CD4-positive, alpha-beta memory T cell (primary cell): ENCODE data around the gene INSYN1. TPM values are rescaled to one million over a fixed set of nuclear protein-coding genes. Genes with fewer than 3 reads are reported as not detected.

Experiments
- CTCF ChIA-PET: fragments of 350-600 bp; sonication (Branson Sonifier 250); formaldehyde crosslinking; loops from one replicate; lab custom pipeline; 2021; ENCODE audit warnings: inconsistent platforms; ENCODE audit not compliant: partially characterized antibody; lab: Charles Lee
- POLR2A ChIA-PET: fragments of 350-600 bp; sonication (Branson Sonifier 250); formaldehyde crosslinking; loops from one replicate; lab custom pipeline; 2021; ENCODE audit not compliant: partially characterized antibody; lab: Charles Lee
- DNase-seq, 5 donors: peaks; one replicate each; pipeline versions ENCODE4 v3.0.0 to v3.0.0-alpha.2; 2020 to 2022; ENCODE audit warnings: mixed read lengths in 1 of 5
- H3K27ac ChIP-seq: one replicate; pipeline ENCODE4 v1.7.0; 2013; ENCODE audit warnings: low read depth, low read length
- H3K27me3 ChIP-seq: 2 replicates; pipeline ENCODE4 v1.7.0; 2013; ENCODE audit warnings: mild to moderate bottlenecking, low read length, moderate library complexity; ENCODE audit not compliant: insufficient read depth
- H3K36me3 ChIP-seq: 2 replicates; pipeline ENCODE4 v1.7.0; 2013; ENCODE audit warnings: mild to moderate bottlenecking, low read length, moderate library complexity; ENCODE audit not compliant: insufficient read depth
- H3K4me1 ChIP-seq: 2 replicates; pipeline ENCODE4 v1.7.0; 2013; ENCODE audit warnings: mild to moderate bottlenecking, low read length, moderate library complexity; ENCODE audit not compliant: insufficient read depth
- H3K4me3 ChIP-seq, 2 donors: one replicate each; pipeline ENCODE4 v1.7.0; 2013; ENCODE audit warnings: low read length in 2 of 2, mild to moderate bottlenecking in 1 of 2
- H3K9me3 ChIP-seq, 2 donors: one replicate each; pipeline ENCODE4 v1.7.0; 2013; ENCODE audit warnings: low read length in 2 of 2, control low read depth in 1 of 2; ENCODE audit not compliant: control insufficient read depth in 1 of 2
- H3K27ac Mint-ChIP-seq, 7 donors: one replicate each; pipeline ENCODE4 v1.8.0; 2020 to 2021; ENCODE audit warnings: mixed read lengths in 7 of 7, mild to moderate bottlenecking in 6 of 7, inconsistent platforms in 3 of 7, moderate library complexity in 3 of 7
- H3K27me3 Mint-ChIP-seq, 2 donors: one replicate each; pipeline ENCODE4 v1.8.0; 2020 to 2021; ENCODE audit warnings: mixed read lengths in 2 of 2
- H3K36me3 Mint-ChIP-seq, 2 donors: one replicate each; pipeline ENCODE4 v1.8.0; 2020 to 2021; ENCODE audit warnings: mixed read lengths in 2 of 2, inconsistent platforms in 1 of 2, mild to moderate bottlenecking in 1 of 2
- H3K4me1 Mint-ChIP-seq, 4 donors: one replicate each; pipeline ENCODE4 v1.8.0; 2020 to 2021; ENCODE audit warnings: mixed read lengths in 4 of 4, mild to moderate bottlenecking in 1 of 4
- H3K4me3 Mint-ChIP-seq, 8 donors: one replicate each; pipeline ENCODE4 v1.8.0; 2020 to 2021; ENCODE audit warnings: mixed read lengths in 8 of 8, mild to moderate bottlenecking in 7 of 8, moderate library complexity in 6 of 8, inconsistent platforms in 3 of 8
- H3K9me3 Mint-ChIP-seq, 8 donors: one replicate each; pipeline ENCODE4 v1.8.0; 2020 to 2021; ENCODE audit warnings: mixed read lengths in 8 of 8, mild to moderate bottlenecking in 5 of 8, inconsistent platforms in 3 of 8, moderate library complexity in 1 of 8
- intact Hi-C: fragments of 100-400 bp; cut with micrococcal nuclease; formaldehyde crosslinking; loops from one replicate; pipeline ENCODE4 v1.15.1; 2023
- polyA plus RNA-seq, 2 donors: library from polyadenylated mRNA; unstranded; fragments of 300-500 nt; fragmentation: Illumina TruSeq; gene quantifications; one replicate each; pipeline ENCODE4 v1.2.3, GENCODE V29; 2021
- total RNA-seq, 2 experiments: library from RNA; stranded (reverse); gene quantifications; one replicate each; pipeline ENCODE4 v1.2.3, GENCODE V29; 2021

Gene INSYN1
- total and polyA plus RNA-seq, 4 experiments from 2014 or later: not detected

DNA sequence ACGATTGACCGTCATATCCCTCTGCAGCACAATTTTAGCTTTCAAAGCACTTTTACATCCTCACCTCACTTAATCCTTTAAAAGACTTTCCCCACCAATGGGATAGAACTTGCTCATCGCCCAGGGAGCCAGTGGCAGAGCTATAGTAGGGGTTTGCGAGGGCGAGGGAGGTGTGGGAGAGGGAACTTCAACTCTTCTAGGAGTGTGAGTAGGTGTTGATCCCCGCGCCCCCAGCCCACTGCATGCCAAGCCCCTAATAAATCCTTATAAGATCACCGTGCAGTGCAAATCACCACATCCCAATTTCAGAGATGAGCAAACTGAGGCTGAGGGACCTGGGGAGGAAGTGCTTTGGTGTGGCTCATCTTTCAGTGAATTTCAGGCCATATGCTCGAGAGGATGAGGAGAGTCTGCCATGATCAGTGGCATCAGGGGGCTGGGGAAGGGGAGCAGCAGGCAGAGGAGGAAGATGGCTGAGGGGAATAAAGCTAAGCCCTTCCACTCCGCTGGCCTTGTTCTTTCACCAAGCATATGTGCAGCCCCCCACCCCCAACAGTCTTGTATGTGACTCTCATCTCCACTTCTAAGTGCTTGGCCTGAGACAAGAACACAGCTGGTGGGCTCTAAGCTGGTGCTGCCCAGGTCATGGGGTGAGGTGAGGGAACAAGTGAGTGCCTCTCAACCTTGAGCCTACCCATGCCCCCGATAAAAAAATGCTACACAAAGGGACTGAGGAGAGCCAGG lies 5.1 kb downstream of the INSYN1 start:
- Mint-ChIP-seq H3K4me3 (no peak overlapping the region), H3K36me3 (no peaks in the 10 kb centered on the region), H3K9me3 (no peaks in the 10 kb centered on the region), H3K27ac (no peak overlapping the region), H3K27me3 (peaks cover 25 to 40% of the 10 kb centered on the region in 2 donors), H3K4me1 (no peaks in the 10 kb centered on the region)
- no peak overlapping the region for H3K27ac ChIP-seq
- CTCF ChIA-PET: no interaction called here
- peaks cover 3% of the 10 kb centered on the region for H3K27me3 ChIP-seq
- intact Hi-C loops: no loop called here
- H3K4me3 ChIP-seq: no peak overlapping the region
- no peak for DNase-seq
- POLR2A ChIA-PET: no interaction called here
- H3K4me1 ChIP-seq: no peaks in the 10 kb centered on the region
- H3K36me3 ChIP-seq: no peaks in the 10 kb centered on the region
- H3K9me3 ChIP-seq: no peaks in the 10 kb centered on the region

DNA sequence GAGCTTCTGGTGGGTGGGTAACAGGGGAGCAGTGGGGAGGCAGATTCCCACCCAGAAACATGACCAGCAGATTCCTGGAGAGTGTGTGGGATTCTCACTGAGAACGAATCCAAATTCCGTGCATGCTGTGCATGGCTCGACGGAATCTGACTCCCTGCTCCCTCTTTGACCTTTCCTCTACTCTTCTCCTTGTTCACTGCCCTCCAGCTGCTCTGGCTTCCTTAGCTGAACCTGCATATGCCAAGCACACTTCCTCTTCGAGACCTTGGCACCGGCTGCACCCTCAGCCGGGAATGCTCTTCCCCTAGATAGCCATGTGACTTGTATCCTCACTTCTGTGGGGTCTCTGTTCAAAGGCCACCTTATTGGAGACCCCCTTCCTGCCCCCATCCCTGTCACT lies 6.3 kb downstream of the INSYN1 start:
- intact Hi-C loops: no loop called here
- no peak overlapping the region for H3K4me3 Mint-ChIP-seq
- no peak overlapping the region for H3K27ac Mint-ChIP-seq
- Histone ChIP-seq H3K27me3 (peaks cover 3% of the 10 kb centered on the region), H3K4me1 (no peaks in the 10 kb centered on the region), H3K27ac (no peak overlapping the region), H3K36me3 (no peaks in the 10 kb centered on the region), H3K9me3 (no peaks in the 10 kb centered on the region), H3K4me3 (no peak overlapping the region)
- H3K36me3 Mint-ChIP-seq: no peaks in the 10 kb centered on the region
- H3K9me3 Mint-ChIP-seq: no peaks in the 10 kb centered on the region
- no peak for DNase-seq
- ChIA-PET CTCF (no interaction called here), POLR2A (no interaction called here)
- peaks cover 27 to 45% of the 10 kb centered on the region in 2 donors for H3K27me3 Mint-ChIP-seq
- no peaks in the 10 kb centered on the region for H3K4me1 Mint-ChIP-seq

DNA sequence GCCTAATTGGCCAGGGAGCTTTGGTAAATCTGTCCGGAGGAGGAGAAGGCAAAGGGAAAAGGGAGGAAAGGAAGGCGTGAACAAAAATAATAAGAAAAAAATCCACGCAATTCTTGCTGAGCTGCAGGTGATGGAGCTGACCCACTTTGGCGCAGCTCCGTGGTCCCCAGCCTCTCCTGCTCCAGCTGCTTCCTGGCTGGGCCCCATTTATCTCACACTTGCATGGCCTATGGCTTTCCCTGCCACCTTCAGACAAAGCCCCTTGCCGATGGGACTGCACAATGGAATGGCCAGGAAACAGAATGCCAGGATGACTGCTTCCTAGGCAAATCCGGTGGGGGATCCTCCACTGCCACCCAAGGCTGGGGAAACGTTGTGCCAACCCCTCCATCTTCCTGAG lies 6.9 kb downstream of the INSYN1 start:
- Mint-ChIP-seq H3K27me3 (peaks cover 25 to 45% of the 10 kb centered on the region in 2 donors), H3K27ac (no peak overlapping the region), H3K9me3 (no peaks in the 10 kb centered on the region), H3K36me3 (no peaks in the 10 kb centered on the region), H3K4me1 (no peaks in the 10 kb centered on the region), H3K4me3 (no peak overlapping the region)
- no peaks in the 10 kb centered on the region for H3K36me3 ChIP-seq
- peaks cover 3% of the 10 kb centered on the region for H3K27me3 ChIP-seq
- no peaks in the 10 kb centered on the region for H3K4me1 ChIP-seq
- intact Hi-C loops: no loop called here
- CTCF ChIA-PET: no interaction called here
- POLR2A ChIA-PET: interaction anchor here (0.7 kb wide), 1 partner anchor 66 kb away, joined by 3 read pairs; no protein-coding TSS in a partner anchor
- DNase-seq: no peak
- H3K4me3 ChIP-seq: no peak overlapping the region
- no peaks in the 10 kb centered on the region for H3K9me3 ChIP-seq
- no peak overlapping the region for H3K27ac ChIP-seq

DNA sequence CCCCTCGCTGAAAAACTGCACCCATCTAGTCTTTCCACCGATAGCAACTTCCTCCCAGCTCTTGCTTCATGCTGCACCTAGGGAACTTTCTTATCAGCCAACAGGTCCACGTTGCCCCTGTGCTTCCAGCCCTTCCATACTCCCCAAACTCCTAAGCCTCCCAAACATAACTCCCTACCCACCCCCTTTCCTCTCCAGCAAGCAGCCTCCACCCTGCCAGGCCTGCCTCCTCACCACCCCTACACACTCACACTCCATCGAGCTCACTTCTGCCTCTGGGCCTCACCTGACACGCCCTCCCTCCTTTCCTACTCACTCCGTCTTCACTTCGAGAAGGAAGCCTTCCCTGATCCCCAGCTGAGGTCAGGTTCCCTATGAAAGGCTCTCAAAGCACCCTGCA lies 8.1 kb downstream of the INSYN1 start:
- CTCF ChIA-PET: no interaction called here
- Histone ChIP-seq H3K27me3 (no peaks in the 10 kb centered on the region), H3K4me1 (no peaks in the 10 kb centered on the region), H3K9me3 (no peaks in the 10 kb centered on the region), H3K4me3 (no peak overlapping the region), H3K36me3 (no peaks in the 10 kb centered on the region), H3K27ac (no peak overlapping the region)
- no peak for DNase-seq
- Mint-ChIP-seq H3K4me1 (no peaks in the 10 kb centered on the region), H3K4me3 (no peak overlapping the region), H3K9me3 (no peaks in the 10 kb centered on the region), H3K27ac (no peak overlapping the region), H3K27me3 (peaks cover 15 to 38% of the 10 kb centered on the region in 2 donors), H3K36me3 (no peaks in the 10 kb centered on the region)
- POLR2A ChIA-PET: no interaction called here
- intact Hi-C loops: no loop called here

DNA sequence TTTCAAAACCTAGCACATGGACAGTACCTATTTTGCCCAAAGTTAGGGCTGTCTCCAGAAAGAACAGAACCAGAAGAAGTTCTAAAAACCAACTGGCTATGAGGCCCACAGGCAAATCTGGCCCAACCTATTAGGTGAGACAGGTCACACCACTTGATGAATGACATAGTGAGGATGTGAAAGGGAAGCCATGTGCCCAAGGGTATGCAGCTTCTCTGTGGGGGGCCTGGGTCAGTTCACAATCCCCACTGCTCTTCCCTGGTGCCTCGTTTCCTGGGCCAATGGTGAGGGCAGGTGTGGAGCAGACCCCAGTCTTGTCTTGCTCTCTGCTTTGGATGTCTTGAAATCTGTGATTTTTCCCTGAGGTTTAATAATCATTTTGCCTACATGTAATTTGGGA lies 8.9 kb downstream of the INSYN1 start:
- no peaks in the 10 kb centered on the region for H3K9me3 Mint-ChIP-seq
- Histone ChIP-seq H3K4me3 (no peak overlapping the region), H3K4me1 (no peaks in the 10 kb centered on the region), H3K9me3 (no peaks in the 10 kb centered on the region), H3K27me3 (no peaks in the 10 kb centered on the region), H3K27ac (no peak overlapping the region), H3K36me3 (no peaks in the 10 kb centered on the region)
- no peak overlapping the region for H3K4me3 Mint-ChIP-seq
- DNase-seq: no peak
- H3K36me3 Mint-ChIP-seq: no peaks in the 10 kb centered on the region
- CTCF ChIA-PET: no interaction called here
- H3K27me3 Mint-ChIP-seq: peaks cover 10 to 32% of the 10 kb centered on the region in 2 donors
- intact Hi-C loops: no loop called here
- no peaks in the 10 kb centered on the region for H3K4me1 Mint-ChIP-seq
- POLR2A ChIA-PET: no interaction called here
- H3K27ac Mint-ChIP-seq: no peak overlapping the region

DNA sequence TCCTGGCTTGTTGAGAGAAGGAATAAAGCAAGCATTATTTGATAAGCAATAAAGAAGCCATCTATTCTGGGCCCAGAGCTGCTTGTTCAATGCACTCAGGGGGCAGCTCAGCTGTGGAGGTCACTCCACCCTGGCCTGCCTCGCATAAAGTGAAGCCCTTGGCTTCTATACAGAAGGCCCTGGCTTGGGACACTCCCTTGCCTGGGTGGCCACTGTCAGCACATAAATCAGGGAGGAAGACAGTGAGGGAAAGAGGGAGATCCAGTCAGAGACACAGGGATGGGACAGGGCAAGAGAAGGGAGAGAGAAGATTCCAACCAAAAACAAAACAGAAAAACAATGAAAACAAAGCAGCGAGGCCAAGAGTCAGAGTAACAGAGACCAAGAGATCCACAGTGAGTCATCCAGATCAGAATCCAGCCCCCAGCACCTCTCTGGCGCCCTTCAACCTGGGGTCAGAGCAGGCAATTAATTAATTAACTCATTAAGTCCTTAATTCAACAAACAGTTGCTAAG lies 11.8 kb downstream of the INSYN1 start:
- no peaks in the 10 kb centered on the region for H3K4me1 ChIP-seq
- ChIA-PET POLR2A (no interaction called here), CTCF (no interaction called here)
- Mint-ChIP-seq H3K27ac (peak overlapping the region in 1 of 7 donors; percentile 6), H3K36me3 (no peaks in the 10 kb centered on the region), H3K4me1 (no peaks in the 10 kb centered on the region), H3K27me3 (peaks cover 2 to 17% of the 10 kb centered on the region in 2 donors), H3K4me3 (no peak overlapping the region), H3K9me3 (no peaks in the 10 kb centered on the region)
- no peak overlapping the region for H3K4me3 ChIP-seq
- H3K36me3 ChIP-seq: no peaks in the 10 kb centered on the region
- intact Hi-C loops: no loop called here
- H3K27ac ChIP-seq: no peak overlapping the region
- no peak for DNase-seq
- H3K9me3 ChIP-seq: no peaks in the 10 kb centered on the region
- H3K27me3 ChIP-seq: peaks cover 4% of the 10 kb centered on the region

DNA sequence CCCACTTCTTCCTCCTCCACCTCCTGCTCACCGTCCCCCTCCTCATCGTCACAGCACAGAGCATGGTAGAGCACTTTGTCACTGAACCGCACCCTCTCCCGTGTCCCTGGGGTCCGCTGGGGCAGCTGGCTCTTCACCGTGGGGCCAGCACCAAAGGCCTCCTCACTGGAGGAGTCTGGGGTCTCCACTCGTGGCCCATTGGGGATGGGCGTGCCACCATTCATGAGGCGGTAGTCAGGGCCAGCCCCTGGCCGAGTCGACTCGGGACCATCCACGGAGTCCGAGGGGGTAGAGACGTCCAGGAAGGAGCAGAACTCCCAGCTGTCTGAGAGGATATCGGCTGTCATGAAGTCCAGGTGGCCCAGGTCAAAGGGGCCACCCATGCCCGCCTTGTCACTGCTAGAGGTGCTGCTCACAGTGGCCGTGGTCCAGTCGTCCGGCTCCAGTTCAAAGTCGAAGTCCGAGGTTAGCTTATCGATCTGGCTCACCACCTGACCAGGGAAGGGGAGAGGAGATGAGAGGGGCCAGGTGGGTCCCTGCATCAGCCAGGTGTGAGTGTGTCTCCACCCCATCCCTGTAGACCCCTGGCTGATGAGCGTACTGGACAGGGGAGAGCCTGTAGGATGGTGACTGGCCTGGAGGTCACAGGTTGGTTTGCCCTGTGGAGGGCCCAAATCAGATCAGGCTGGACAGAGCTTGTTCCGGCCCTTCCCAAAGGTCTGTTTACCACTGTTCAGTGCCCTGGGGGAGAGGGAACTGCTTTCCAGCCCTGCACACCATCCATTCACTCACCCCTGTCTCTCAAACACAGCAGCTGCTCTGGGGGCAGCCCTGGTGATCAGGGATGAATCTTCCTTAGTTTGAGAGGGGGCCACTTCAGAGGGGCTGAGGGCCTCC lies 12.8 kb downstream of the INSYN1 start:
- CTCF ChIA-PET: no interaction called here
- no peak overlapping the region for H3K4me3 ChIP-seq
- intact Hi-C loops: no loop called here
- peaks cover 4% of the 10 kb centered on the region for H3K27me3 ChIP-seq
- H3K36me3 ChIP-seq: no peaks in the 10 kb centered on the region
- no peaks in the 10 kb centered on the region for H3K36me3 Mint-ChIP-seq
- H3K27ac ChIP-seq: no peak overlapping the region
- no peak overlapping the region for H3K4me3 Mint-ChIP-seq
- no peaks in the 10 kb centered on the region for H3K9me3 Mint-ChIP-seq
- DNase-seq: no peak
- H3K4me1 Mint-ChIP-seq: no peaks in the 10 kb centered on the region
- H3K27me3 Mint-ChIP-seq: peaks cover 2 to 21% of the 10 kb centered on the region in 2 donors
- POLR2A ChIA-PET: no interaction called here
- no peak overlapping the region for H3K27ac Mint-ChIP-seq
- no peaks in the 10 kb centered on the region for H3K4me1 ChIP-seq
- no peaks in the 10 kb centered on the region for H3K9me3 ChIP-seq
